HG02973 (cell line): ENCODE results near the gene HUNK.
"Not testable (repeated sequence)": the region's sequence is repeated elsewhere in the genome, so short reads cannot be mapped to it uniquely, and the experiment has no call there.

Experiments
- ATAC-seq: cut with Tn5 transposase; IDR thresholded peaks from one replicate; pipeline ENCODE4 v1.9.1; 2021; ENCODE audit warnings: moderate library complexity; ENCODE audit not compliant: unreplicated experiment

Gene HUNK

GRCh38 chr21:31918250-31918775, 45.5 kb downstream of the HUNK start:
- ATAC-seq = no peak

GRCh38 chr21:31920275-31920674, 47.5 kb downstream of the HUNK start:
- ATAC-seq = no peak

DNA sequence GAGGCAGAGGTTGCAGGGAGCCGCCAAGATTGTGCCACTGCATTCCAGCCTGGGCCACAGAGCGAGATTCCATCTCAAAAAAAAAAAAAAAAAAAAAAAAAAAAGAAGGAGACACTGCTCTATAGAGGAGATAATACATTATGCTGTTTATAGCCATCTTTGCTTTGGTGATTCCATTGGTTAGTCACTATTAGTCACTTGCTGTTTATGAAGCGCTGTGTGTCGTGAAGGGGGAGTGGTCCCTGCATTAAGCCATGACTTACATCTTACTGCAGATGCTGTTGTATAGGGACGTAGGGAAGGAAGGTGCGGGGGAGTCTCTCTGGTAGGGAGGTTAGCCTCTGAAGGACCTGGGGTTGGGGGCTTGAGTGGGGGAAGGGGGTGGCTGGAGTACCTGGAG, 48.3 kb downstream of the HUNK start:
- ATAC-seq = no peak

- ATAC-seq = no peak
These were observed 50.1 kb downstream of the HUNK start for GRCh38 chr21:31922881-31923280.

- no peak for ATAC-seq
These were observed 50.9 kb downstream of the HUNK start for GRCh38 chr21:31923756-31924155.

GRCh38 chr21:31924548-31924947, 51.7 kb downstream of the HUNK start:
- ATAC-seq = no peak

DNA sequence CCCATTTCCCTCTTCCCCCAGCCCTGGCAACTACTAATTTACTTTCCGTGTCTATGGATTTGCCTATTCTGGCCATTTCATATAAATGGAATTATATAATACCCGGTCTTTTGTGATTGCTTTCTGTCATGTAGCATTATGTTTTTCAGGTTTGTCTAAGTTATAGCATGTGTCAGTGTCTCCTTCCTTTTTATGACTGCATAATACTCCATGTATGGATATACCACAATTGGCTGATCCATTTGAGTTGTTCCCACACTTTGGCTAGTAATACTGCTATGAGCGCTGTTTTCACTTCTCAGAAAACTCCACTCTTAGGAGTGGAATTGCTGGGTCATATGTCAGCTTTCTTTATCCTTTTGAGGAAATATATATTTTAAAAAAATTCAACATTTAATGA, 53.7 kb downstream of the HUNK start:
- ATAC-seq = no peak

DNA sequence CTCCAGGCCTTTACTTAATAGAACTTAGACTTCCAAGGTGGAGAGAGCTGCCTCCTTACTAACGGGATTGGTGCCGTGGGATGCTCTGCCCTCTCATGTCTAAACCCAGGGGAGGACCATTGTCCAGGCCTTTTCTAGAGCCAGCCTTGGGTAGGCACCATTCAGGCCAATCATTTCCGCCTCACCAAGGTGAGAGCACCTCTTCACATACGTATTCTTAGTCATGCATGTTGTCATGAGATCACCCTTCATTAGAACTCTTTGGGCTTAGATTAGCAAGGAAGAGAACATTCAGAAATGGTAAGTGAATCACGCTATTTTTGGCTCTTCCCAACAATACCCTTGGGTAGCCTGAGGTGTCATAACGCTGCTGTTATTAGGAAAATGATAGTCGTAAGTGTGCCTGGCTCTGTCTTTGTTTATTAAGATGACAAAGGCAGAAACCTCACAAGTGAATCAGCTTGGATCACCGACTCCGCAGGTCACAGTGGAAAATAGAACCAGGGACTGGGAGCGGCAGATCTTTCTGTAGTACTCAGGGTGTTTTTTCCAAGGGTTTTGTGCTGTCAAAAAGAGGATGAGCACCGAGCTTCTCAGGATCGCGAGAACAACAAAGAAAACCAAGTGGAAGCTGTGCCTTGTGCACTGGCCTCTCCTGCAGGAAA, 55.0 kb downstream of the HUNK start:
- ATAC-seq = no peak

- no peak for ATAC-seq
These were observed 55.8 kb downstream of the HUNK start for GRCh38 chr21:31928656-31929055.

GRCh38 chr21:31929548-31929947, 56.7 kb downstream of the HUNK start:
- ATAC-seq = no peak

- no peak for ATAC-seq
These were observed 57.2 kb downstream of the HUNK start for GRCh38 chr21:31930001-31930400.

- ATAC-seq = no peak
These were observed 59.0 kb downstream of the HUNK start for GRCh38 chr21:31931644-31932469.

DNA sequence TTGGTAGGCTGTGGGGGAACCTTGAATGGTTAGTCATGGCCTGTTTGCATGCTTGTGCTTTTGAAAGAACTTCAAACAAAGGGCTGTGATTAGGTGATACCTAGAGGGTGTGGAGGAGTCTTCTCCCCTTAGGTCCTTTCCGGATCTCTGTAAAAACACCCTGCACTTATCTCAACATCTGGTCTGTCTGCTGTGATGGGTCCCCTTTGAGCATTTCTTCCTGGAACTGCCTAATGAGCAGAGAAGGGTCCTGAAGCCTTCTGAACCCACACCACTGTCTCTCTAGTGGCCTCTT, 59.6 kb downstream of the HUNK start:
- no peak for ATAC-seq

DNA sequence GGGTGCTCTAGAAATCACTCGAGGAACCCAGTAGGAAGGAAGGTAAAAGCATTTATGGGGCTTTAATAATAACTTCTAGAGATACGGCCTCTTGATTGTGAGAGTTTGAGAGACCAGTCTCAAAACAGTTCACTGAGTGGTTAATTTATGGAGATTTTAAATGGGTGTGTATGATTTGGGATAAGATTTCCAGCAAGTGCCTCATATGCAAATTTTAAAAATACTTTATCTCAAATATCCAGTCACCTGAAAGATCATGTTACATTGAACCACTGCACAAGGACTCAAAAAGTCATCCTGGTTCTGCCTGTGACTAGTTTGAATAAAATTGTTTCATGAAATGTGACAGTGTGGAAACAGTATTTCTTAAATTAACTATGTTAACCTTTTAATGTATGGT, 64.5 kb downstream of the HUNK start:
- ATAC-seq = no peak

- ATAC-seq = no peak
These were observed 65.8 kb downstream of the HUNK start for GRCh38 chr21:31938330-31939301.

DNA sequence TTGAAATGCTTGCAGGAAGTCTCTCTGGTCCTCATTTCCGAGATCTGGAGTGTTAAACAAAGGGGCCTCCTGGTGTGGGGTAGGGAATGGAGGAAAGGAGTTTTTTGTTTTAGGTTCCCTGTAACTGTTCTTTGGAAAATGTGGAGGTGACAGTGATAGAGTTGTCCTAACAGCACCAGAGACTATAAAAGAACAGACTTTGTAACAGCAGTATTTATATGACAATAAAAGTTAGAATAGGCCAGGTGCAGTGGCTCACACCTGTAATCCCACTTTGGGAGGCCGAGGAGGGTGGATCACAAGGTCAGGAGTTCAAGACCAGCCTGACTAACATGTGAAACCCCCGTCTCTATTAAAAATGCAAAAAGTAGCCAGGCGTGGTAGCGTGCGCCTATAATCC, 68.9 kb downstream of the HUNK start:
- ATAC-seq = no peak

DNA sequence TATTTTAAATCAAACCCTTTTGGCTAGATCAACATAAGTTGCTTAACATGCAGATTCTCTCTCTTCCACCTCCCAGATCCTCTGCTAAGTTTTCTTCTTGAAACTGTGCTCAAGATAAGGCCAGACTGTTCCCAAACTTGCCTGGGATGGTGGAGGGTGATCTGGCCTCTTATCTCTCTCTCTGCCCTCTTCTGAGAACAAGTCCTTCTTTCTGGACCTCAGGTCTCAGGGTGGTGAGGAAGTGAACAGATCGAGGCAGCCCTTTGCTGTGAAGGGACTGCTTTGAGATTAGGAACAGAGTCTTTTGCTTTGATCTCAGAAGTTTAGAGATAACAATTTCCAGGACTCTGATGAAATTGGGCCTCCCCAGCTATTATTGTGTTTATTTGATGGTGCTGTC, 70.7 kb downstream of the HUNK start:
- no peak for ATAC-seq

DNA sequence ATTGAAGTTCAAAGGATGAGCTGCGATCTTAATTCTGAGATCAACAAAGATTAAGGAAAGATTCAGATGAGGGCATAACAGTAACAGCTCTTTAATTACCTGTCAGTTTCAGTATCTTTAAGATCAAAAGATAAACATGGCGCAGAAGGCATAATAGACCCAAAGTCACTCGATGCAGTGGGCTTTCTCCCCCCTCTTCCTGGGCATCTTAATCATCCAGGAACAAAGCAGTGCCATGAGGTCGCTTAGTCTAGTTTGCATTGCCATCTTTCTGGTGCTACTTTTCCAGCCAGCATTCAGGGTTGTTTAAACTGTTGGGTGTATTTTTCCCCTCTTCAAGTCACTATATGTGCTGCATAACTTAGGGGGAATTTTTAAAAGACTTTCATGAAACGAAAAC, 72.3 kb downstream of the HUNK start:
- no peak for ATAC-seq

- no peak for ATAC-seq
These were observed 72.7 kb downstream of the HUNK start for GRCh38 chr21:31945546-31945945.

GRCh38 chr21:31946231-31946630, 73.4 kb downstream of the HUNK start:
- no peak for ATAC-seq

- ATAC-seq = not testable (repeated sequence)
These were observed 74.2 kb downstream of the HUNK start for GRCh38 chr21:31946876-31947550.
